Kidney (tissue), 14 donors: ENCODE measurements around the gene BRINP1. TPM values are rescaled to one million over a fixed set of nuclear protein-coding genes. Genes with fewer than 3 reads are reported as not detected.

ENCODE experiments used
- DNase-seq, 5 donors: peaks; one replicate each; pipeline ENCODE4 v3.0.0-alpha.2; 2013 to 2020
- FAIRE-seq: peaks from 2 replicates; lab custom pipeline; 2012; peaks lifted over from hg19 to GRCh38; lab: Jason Lieb, UNC
- H3K27ac ChIP-seq, 2 donors: one replicate each; pipeline ENCODE4 v1.7.0; 2013; ENCODE audit warnings: low read depth in 2 of 2, low read length in 2 of 2, inconsistent platforms in 1 of 2
- H3K27me3 ChIP-seq: one replicate; pipeline ENCODE4 v1.7.1; 2013; ENCODE audit warnings: low read length, inconsistent platforms; ENCODE audit not compliant: control insufficient read depth, insufficient read depth
- H3K36me3 ChIP-seq, 3 donors: one replicate each; pipeline versions ENCODE4 v1.7.0 to v1.7.1; 2013; ENCODE audit warnings: low read length in 3 of 3, control low read depth in 1 of 3, inconsistent platforms in 1 of 3; ENCODE audit not compliant: insufficient read depth in 3 of 3, control insufficient read depth in 2 of 3
- H3K4me1 ChIP-seq, 3 donors: one replicate each; pipeline versions ENCODE4 v1.7.0 to v1.7.1; 2013; ENCODE audit warnings: low read length in 3 of 3, inconsistent platforms in 1 of 3, low read depth in 1 of 3; ENCODE audit not compliant: control insufficient read depth in 2 of 3, insufficient read depth in 2 of 3
- H3K4me3 ChIP-seq, 3 donors: one replicate each; pipeline versions ENCODE4 v1.7.0 to v1.8.1; 2013; ENCODE audit warnings: low read length in 3 of 3, control low read depth in 1 of 3, inconsistent platforms in 1 of 3
- H3K9ac ChIP-seq, 3 donors: one replicate each; pipeline versions ENCODE4 v1.7.0 to v1.7.1; 2013; ENCODE audit warnings: low read length in 3 of 3, control low read depth in 1 of 3, inconsistent platforms in 1 of 3
- H3K9me3 ChIP-seq, 3 donors: one replicate each; pipeline versions ENCODE4 v1.7.0 to v1.7.1; 2013; ENCODE audit warnings: low read length in 3 of 3, control low read depth in 1 of 3, inconsistent platforms in 1 of 3; ENCODE audit not compliant: control insufficient read depth in 2 of 3, insufficient read depth in 1 of 3
- CTCF ChIP-seq: IDR thresholded peaks from 3 replicates; pipeline ENCODE4 v1.5.1; 2012; ENCODE audit warnings: mild to moderate bottlenecking, moderate library complexity, borderline replicate concordance; ENCODE audit not compliant: insufficient read depth; ENCODE audit errors: extremely low read depth
- intact Hi-C: fragments of 100-400 bp; cut with DNase I; formaldehyde crosslinking; loops from one replicate; pipeline ENCODE4 v1.11.1; 2022
- polyA plus RNA-seq: library from polyadenylated mRNA; stranded (reverse); fragments of 350-450 nt; fragmentation: Illumina TruSeq; extraction: RNeasy Lipid Tissue Mini Kit (QIAGEN cat#74804); gene quantifications from one replicate; pipeline ENCODE4 v1.2.3, GENCODE V29; 2014; ENCODE audit warnings: low read depth, low replicate concordance; ENCODE audit not compliant: insufficient read depth
- total RNA-seq: library from RNA; stranded (reverse); fragmentation: NEBNext Ultra II Directional; extraction: Animal tissue kit (Norgen Biotek cat#: 25700); gene quantifications from one replicate; pipeline ENCODE4 v1.2.1, GENCODE V29; 2021
- donor health status: control.
- donor health status: control.
- donor health status: control.
- donor health status: control.
- donor health status: control.
- donor health status: DM: yes; HTN: yes; CAD: no.
- donor health status: Normal renal cell carcinoma (clear cell type).

BRINP1 gene
- total and polyA plus RNA-seq, 2 donors from 2014 or later, result 0.84 to 1.4 TPM

- no peak for DNase-seq
- Histone ChIP-seq H3K36me3 (no peaks in the 10 kb centered on the region), H3K27ac (no peak overlapping the region), H3K4me1 (no peaks in the 10 kb centered on the region), H3K4me3 (no peak overlapping the region), H3K9me3 (no peaks in the 10 kb centered on the region), H3K9ac (no peak overlapping the region), H3K27me3 (no peaks in the 10 kb centered on the region)
- no peak for TF ChIP-seq CTCF
- intact Hi-C loops, result no loop called here
- no peak for FAIRE-seq
Observed at GRCh38 chr9:119195521-119195920, 173.7 kb downstream of the BRINP1 start.

GRCh38 chr9:119185298-119185697, 183.9 kb downstream of the BRINP1 start:
- Histone ChIP-seq H3K36me3 (no peaks in the 10 kb centered on the region), H3K9ac (no peak overlapping the region), H3K27ac (no peak overlapping the region), H3K9me3 (no peaks in the 10 kb centered on the region), H3K27me3 (no peaks in the 10 kb centered on the region), H3K4me3 (no peak overlapping the region), H3K4me1 (no peaks in the 10 kb centered on the region)
- FAIRE-seq (no peak), DNase-seq (no peak)
- no peak for TF ChIP-seq CTCF
- intact Hi-C loops, result no loop called here

GRCh38 chr9:119184265-119184936, 184.8 kb downstream of the BRINP1 start:
- DNase-seq (no peak), FAIRE-seq (no peak)
- H3K4me1 ChIP-seq, result no peaks in the 10 kb centered on the region
- no peak for TF ChIP-seq CTCF
- no peak overlapping the region for H3K4me3 ChIP-seq
- no peaks in the 10 kb centered on the region for H3K27me3 ChIP-seq
- no peaks in the 10 kb centered on the region for H3K36me3 ChIP-seq
- no peaks in the 10 kb centered on the region for H3K9me3 ChIP-seq
- H3K27ac ChIP-seq, result no peak overlapping the region
- no peak overlapping the region for H3K9ac ChIP-seq
- intact Hi-C loops, result no loop called here

GRCh38 chr9:119181561-119181960, 187.7 kb downstream of the BRINP1 start:
- no peak overlapping the region for H3K9ac ChIP-seq
- intact Hi-C loops, result no loop called here
- TF ChIP-seq CTCF, result no peak

More at GRCh38 chr9:119181561-119181960, 187.7 kb downstream of the BRINP1 start:
- no peak for FAIRE-seq
- Histone ChIP-seq H3K9me3 (no peaks in the 10 kb centered on the region), H3K27ac (no peak overlapping the region), H3K27me3 (no peaks in the 10 kb centered on the region), H3K4me1 (no peaks in the 10 kb centered on the region), H3K4me3 (no peak overlapping the region), H3K36me3 (no peaks in the 10 kb centered on the region)
- DNase-seq, result peak in 1 of 5 donors; percentile 5
